ENCODE measurements around the gene MISP. TPM values are rescaled to one million over a fixed set of nuclear protein-coding genes. Genes with fewer than 3 reads are reported as not detected.

MISP gene
- total RNA-seq, 1 experiment from 2014 or later, result 0.70 TPM

GRCh38 chr19:796692-797527 is 46.0 kb downstream of the MISP start, which contains the start of gene PTBP1 (continued):
- TF ChIP-seq, protein P1, sequence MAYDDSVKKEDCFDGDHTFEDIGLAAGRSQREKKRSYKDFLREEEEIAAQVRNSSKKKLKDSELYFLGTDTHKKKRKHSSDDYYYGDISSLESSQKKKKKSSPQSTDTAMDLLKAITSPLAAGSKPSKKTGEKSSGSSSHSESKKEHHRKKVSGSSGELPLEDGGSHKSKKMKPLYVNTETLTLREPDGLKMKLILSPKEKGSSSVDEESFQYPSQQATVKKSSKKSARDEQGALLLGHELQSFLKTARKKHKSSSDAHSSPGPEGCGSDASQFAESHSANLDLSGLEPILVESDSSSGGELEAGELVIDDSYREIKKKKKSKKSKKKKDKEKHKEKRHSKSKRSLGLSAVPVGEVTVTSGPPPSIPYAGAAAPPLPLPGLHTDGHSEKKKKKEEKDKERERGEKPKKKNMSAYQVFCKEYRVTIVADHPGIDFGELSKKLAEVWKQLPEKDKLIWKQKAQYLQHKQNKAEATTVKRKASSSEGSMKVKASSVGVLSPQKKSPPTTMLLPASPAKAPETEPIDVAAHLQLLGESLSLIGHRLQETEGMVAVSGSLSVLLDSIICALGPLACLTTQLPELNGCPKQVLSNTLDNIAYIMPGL (CRISPR knock-in tag; IDR thresholded peaks at IDR 0.05), result peak; percentile 59; the same call in 1 of the 2 replicates
- no peak for TF ChIP-seq TP53 (CRISPR knock-in tag; IDR thresholded peaks at IDR 0.05)
- TF ChIP-seq ZNF425 (CRISPR knock-in tag; conservative IDR thresholded peaks at IDR 0.05), result no peak

DNA sequence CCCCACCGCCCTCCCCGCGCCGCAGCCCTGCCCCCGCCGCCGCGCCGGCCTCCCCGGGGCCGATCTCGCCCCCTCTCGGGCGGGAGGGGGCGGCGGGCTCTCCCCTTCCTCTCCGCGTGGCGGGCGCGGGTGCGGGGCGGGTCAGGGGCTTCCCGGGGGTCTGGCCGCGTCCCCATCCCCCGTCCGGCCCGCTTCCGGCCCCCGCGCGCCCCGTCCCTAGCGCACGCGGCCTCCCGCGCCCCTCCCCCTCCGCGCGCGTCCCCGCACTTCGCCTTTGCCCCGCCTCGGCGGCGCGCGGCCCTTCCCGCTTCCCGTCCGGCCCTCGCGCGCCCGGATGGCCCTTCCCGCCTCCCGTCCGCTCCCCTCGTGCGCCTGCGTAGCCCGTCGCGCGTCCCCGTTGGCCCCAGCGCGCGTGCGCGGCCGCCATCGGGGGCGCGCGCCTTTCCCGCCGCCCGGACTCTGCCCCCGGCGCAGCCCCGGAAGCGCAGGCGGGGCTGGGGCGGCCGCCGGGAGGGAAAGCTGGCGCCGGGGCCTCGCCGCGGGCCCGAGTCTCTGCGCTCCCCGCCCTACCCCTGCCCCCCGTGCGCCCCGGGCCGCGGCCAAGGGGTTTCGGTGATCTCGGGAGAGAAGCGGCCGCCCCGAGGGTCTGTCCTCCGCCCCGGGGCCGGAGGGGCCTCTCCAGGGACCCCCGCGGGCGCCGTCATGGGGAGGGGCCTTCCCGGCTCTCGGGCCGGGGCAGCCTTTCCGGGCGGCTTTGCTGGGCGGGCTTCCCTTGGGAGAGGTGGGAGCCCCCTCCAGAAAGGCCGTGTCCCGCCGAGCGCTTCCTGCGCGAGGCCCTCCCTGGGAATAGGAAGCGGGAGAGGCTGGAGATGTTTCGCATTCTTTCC is 46.9 kb downstream of the MISP start:
- Mint-ChIP-seq H3K4me3 (peak overlapping the region; percentile 87), H3K9me3 (no peaks in the 10 kb centered on the region), H3K27me3 (ENCODE audit: low read depth) (no peaks in the 10 kb centered on the region), H3K4me1 (peaks cover 38% of the 10 kb centered on the region), H3K36me3 (peaks cover 27% of the 10 kb centered on the region), H3K27ac (peak overlapping the region; percentile 95)
- ATAC-seq, result peak; percentile 1
- CTCF ChIA-PET, result interaction anchor here (1.0 kb wide), 1 partner anchor 56 kb away, joined by 3 read pairs; no protein-coding TSS in a partner anchor
- POLR2A ChIA-PET, result interaction anchor here (0.5 to 1.4 kb wide), 2 partner anchors 14 to 44 kb away, joined by 3 to 5 read pairs; no protein-coding TSS in a partner anchor
- peak; percentile 82 for DNase-seq (ENCODE audit: low spot score)
- peak; percentile 86; the same call in 1 of the 2 replicates for TF ChIP-seq FOXP1 (CRISPR knock-in tag; IDR thresholded peaks at IDR 0.05; ENCODE audit: borderline replicate concordance)
- TF ChIP-seq CBFB (CRISPR knock-in tag; IDR thresholded peaks at IDR 0.05; ENCODE audit: low read depth), result no peak
- TF ChIP-seq, protein P2, sequence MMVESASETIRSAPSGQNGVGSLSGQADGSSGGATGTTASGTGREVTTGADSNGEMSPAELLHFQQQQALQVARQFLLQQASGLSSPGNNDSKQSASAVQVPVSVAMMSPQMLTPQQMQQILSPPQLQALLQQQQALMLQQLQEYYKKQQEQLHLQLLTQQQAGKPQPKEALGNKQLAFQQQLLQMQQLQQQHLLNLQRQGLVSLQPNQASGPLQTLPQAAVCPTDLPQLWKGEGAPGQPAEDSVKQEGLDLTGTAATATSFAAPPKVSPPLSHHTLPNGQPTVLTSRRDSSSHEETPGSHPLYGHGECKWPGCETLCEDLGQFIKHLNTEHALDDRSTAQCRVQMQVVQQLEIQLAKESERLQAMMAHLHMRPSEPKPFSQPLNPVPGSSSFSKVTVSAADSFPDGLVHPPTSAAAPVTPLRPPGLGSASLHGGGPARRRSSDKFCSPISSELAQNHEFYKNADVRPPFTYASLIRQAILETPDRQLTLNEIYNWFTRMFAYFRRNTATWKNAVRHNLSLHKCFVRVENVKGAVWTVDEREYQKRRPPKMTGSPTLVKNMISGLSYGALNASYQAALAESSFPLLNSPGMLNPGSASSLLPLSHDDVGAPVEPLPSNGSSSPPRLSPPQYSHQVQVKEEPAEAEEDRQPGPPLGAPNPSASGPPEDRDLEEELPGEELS (CRISPR knock-in tag; IDR thresholded peaks at IDR 0.05), result peak; percentile 63; the same call in 1 of the 2 replicates
- TF ChIP-seq SMAD4 (CRISPR knock-in tag; IDR thresholded peaks at IDR 0.05), result no peak
- no peak for TF ChIP-seq CTCF (IDR thresholded peaks at IDR 0.05)
- no peak for TF ChIP-seq OVOL2 (CRISPR knock-in tag; IDR thresholded peaks at IDR 0.05; ENCODE audit: borderline replicate concordance)
- no peak for TF ChIP-seq HMGA2 (CRISPR knock-in tag; IDR thresholded peaks at IDR 0.05)
- 0 out of 2 replicates have a peak, but pooled peaks have one; percentile 18 for TF ChIP-seq JUN (CRISPR knock-in tag; IDR thresholded peaks at IDR 0.05)
- TF ChIP-seq SOX15 (CRISPR knock-in tag; IDR thresholded peaks at IDR 0.05), result no peak
- TF ChIP-seq FOXJ3 (CRISPR knock-in tag; IDR thresholded peaks at IDR 0.05; ENCODE audit: borderline replicate concordance), result no peak
- no peak for TF ChIP-seq NFE2L1 (CRISPR knock-in tag; IDR thresholded peaks at IDR 0.05)
- no peak for TF ChIP-seq ZNF219 (CRISPR knock-in tag; IDR thresholded peaks at IDR 0.05; ENCODE audit: borderline replicate concordance)
- TF ChIP-seq NFATC4 (CRISPR knock-in tag; IDR thresholded peaks at IDR 0.05), result no peak
- no peak for TF ChIP-seq ZNF281 (CRISPR knock-in tag; IDR thresholded peaks at IDR 0.05)
- TF ChIP-seq, protein P3, sequence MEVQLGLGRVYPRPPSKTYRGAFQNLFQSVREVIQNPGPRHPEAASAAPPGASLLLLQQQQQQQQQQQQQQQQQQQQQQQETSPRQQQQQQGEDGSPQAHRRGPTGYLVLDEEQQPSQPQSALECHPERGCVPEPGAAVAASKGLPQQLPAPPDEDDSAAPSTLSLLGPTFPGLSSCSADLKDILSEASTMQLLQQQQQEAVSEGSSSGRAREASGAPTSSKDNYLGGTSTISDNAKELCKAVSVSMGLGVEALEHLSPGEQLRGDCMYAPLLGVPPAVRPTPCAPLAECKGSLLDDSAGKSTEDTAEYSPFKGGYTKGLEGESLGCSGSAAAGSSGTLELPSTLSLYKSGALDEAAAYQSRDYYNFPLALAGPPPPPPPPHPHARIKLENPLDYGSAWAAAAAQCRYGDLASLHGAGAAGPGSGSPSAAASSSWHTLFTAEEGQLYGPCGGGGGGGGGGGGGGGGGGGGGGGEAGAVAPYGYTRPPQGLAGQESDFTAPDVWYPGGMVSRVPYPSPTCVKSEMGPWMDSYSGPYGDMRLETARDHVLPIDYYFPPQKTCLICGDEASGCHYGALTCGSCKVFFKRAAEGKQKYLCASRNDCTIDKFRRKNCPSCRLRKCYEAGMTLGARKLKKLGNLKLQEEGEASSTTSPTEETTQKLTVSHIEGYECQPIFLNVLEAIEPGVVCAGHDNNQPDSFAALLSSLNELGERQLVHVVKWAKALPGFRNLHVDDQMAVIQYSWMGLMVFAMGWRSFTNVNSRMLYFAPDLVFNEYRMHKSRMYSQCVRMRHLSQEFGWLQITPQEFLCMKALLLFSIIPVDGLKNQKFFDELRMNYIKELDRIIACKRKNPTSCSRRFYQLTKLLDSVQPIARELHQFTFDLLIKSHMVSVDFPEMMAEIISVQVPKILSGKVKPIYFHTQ (CRISPR knock-in tag; IDR thresholded peaks at IDR 0.05), result no peak
